Measurements from ENCODE around the gene SAMD7.

SAMD7 gene

DNA sequence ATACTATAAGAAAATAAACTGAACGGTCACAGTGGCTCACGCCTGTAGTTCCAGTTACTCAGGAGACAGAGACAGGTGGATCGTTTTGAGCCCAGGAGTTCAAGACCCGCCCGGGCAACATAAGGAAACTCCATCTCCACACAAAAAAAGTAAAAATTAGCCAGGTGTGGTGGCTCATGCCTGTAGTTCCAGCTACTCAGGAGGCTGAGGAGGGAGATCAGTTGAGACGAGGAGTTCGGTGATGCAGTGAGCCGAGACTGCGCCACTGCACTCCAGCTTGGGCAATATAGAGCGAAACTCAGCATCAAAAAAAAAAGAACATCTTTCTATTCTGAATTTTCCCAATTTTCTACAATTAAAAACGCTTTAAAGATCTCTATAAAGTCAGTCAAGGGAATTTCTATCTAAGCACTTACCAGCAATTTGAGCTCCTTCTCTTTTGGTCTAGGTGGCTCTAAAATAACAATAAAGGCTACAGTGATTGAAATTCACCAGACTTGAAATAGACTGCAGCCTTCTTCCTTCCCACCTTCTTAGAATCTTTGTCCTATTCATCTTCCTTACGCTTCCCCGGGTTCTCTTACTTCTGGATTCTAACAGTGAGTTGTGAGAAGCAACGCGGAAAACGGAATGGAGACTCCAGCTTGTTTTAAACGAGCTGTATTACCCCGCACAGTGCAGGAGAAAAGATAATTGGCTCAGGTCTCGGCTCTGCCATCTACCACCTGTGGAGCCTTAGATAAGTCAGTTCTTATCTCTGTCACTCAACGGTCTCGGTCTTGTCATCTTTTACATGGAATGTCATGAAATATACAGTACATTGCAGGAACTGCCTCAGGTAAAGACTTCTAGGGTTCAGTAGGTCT lies 54.4 kb downstream of the SAMD7 start:
- Histone ChIP-seq H2AFZ (peak overlapping the region; percentile 96), H3K4me1 (peaks cover 11% of the 10 kb centered on the region), H3K27ac (peak overlapping the region; percentile 84), H3K36me3 (ENCODE audit: control insufficient read depth, insufficient read depth, low read length) (no peaks in the 10 kb centered on the region), H3K79me2 (peaks cover 26% of the 10 kb centered on the region), H3K4me2 (ENCODE audit: low read length) (peak overlapping the region; percentile 79), H3K9me3 (ENCODE audit: control insufficient read depth, low read length) (no peaks in the 10 kb centered on the region), H3K4me3 (ENCODE audit: low read depth, low read length) (peak overlapping the region; percentile 86), H3K9ac (peak overlapping the region; percentile 68), H3K27me3 (ENCODE audit: control insufficient read depth, insufficient read depth, low read length) (no peaks in the 10 kb centered on the region)
- TF ChIP-seq, protein P1, sequence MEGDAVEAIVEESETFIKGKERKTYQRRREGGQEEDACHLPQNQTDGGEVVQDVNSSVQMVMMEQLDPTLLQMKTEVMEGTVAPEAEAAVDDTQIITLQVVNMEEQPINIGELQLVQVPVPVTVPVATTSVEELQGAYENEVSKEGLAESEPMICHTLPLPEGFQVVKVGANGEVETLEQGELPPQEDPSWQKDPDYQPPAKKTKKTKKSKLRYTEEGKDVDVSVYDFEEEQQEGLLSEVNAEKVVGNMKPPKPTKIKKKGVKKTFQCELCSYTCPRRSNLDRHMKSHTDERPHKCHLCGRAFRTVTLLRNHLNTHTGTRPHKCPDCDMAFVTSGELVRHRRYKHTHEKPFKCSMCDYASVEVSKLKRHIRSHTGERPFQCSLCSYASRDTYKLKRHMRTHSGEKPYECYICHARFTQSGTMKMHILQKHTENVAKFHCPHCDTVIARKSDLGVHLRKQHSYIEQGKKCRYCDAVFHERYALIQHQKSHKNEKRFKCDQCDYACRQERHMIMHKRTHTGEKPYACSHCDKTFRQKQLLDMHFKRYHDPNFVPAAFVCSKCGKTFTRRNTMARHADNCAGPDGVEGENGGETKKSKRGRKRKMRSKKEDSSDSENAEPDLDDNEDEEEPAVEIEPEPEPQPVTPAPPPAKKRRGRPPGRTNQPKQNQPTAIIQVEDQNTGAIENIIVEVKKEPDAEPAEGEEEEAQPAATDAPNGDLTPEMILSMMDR (IDR thresholded peaks at IDR 0.05): no peak

DNA sequence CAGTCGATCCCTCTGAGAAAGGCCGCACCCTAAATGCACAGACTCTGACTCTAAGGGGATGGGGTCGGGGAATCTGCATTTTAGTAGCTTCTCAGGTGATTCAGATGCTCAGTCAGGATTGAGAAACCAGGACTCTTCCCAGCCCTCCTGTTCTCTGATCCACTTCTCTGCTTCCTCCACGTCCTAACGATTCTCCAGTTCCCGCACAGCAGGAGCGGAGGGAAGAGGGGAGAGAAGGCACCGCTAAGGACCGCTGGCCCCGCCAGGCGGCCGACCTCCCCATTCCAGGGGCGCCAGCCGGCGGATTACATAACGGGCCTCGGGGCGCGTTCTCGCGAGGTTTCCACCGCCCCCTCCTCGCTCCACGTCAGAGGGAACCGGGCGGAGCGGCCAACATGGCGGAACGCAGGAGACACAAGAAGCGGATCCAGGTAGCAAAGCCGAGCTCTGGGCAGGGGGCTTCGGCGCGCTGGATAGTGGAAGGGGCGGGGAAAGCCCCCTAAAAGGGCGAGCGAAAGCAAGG lies 55.1 kb downstream of the SAMD7 start, which contains the start of gene SEC62:
Gene SEC62, plus strand, starts transcription at position 380 of the 523 bp plus-strand sequence. Its CDS starts 16 bp downstream, at position 396.
- Histone ChIP-seq H2AFZ (peak within 1 kb of the TSS; percentile 96), H3K36me3 (ENCODE audit: control insufficient read depth, insufficient read depth, low read length) (no peaks in the 10 kb centered on the region), H3K27me3 (ENCODE audit: control insufficient read depth, insufficient read depth, low read length) (no peaks in the 10 kb centered on the region), H3K4me3 (ENCODE audit: low read depth, low read length) (peak within 1 kb of the TSS; percentile 86), H3K4me1 (peaks cover 11% of the 10 kb centered on the region), H3K4me2 (ENCODE audit: low read length) (peak within 1 kb of the TSS; percentile 79), H3K9me3 (ENCODE audit: control insufficient read depth, low read length) (no peaks in the 10 kb centered on the region), H3K79me2 (peaks cover 30% of the 10 kb centered on the region), H3K27ac (peak within 1 kb of the TSS; percentile 84), H3K9ac (peak within 1 kb of the TSS; percentile 68)
- TF ChIP-seq, protein P1 (IDR thresholded peaks at IDR 0.05): peak; percentile 65

DNA sequence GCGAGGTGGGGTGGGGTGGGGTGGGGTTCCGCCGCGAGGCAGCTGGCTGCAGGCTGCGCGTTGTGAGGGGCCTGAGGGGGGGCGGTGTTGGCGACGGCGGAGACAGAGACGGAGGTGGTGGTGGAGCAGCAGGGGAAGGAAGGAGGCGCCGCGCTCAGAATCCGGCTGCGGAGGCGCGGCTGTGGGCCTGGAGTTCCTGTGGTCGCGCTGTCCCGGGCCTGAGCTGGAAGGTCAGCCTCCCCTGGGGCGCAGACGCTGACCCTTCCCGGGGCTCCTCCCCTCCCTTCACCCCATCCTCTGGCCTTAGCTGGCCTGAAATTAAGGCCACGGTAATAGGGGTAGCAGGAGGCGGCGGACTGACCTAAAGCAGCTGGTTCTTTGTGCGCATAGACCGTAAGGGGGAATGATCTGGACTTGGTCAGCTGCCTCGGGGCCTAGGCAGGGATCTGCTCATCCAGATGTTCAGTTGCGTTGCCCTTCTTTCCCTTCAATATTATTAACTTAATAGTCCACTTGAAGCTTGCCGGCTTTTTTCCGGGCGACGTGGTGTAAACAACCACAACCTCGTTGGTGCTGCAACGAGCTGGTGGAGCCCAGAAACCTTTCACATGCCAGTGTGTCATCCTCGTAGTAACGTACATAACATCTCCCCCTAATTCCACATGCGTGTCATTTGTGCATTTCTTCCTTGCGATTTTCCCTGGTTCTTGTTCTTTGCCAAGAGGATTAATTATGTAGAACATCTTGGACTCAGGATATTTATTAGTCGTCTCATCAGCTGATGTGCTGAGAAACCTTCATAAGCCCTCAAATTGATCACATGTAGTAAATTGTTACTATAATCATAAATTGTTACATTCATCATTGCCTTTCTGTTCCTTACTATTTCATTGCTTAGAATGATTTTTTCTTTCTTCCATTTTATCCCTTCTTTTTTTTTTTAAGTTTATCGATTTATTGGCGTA lies 55.9 kb downstream of the SAMD7 start:
- H3K79me2 ChIP-seq: peaks cover 33% of the 10 kb centered on the region
- peak overlapping the region; percentile 84 for H3K27ac ChIP-seq
- TF ChIP-seq, protein P1 (IDR thresholded peaks at IDR 0.05): no peak
- no peaks in the 10 kb centered on the region for H3K9me3 ChIP-seq (ENCODE audit: control insufficient read depth, low read length)
- peak overlapping the region; percentile 67 for H3K9ac ChIP-seq
- peak overlapping the region; percentile 96 for H2AFZ ChIP-seq
- H3K27me3 ChIP-seq (ENCODE audit: control insufficient read depth, insufficient read depth, low read length): no peaks in the 10 kb centered on the region
- peaks cover 11% of the 10 kb centered on the region for H3K4me1 ChIP-seq
- peak overlapping the region; percentile 79 for H3K4me2 ChIP-seq (ENCODE audit: low read length)
- no peaks in the 10 kb centered on the region for H3K36me3 ChIP-seq (ENCODE audit: control insufficient read depth, insufficient read depth, low read length)
- peak overlapping the region; percentile 86 for H3K4me3 ChIP-seq (ENCODE audit: low read depth, low read length)

DNA sequence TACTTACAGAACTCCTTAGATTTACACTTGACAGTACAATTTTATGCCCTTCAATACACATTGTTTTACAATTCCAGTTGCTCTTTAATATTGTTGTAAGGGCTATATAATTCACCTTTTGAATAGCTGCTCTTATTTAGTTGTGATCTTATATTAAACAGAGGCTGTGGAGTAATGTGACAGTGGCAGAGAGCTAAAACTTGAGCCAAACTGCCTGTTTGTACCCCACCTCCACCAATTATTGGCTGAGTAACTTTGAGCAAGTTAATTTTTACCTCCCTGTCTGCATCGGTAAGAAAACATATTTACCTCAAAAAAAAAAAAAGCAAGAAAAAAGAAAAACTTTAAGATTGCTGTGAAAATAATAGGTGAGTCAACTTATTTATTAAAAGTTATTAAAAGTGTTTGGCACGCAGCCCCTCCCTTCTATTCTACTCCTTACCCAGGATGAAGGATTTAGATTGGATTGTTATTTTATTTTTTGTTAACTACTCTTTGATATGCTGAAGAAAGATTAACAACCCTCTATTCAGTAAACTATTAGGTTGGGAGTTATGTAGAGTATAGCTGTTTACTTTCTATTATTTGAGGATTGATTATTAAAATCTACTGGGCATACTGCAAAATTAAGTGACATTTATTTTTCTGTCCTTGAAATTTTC lies 57.0 kb downstream of the SAMD7 start:
- H3K9me3 ChIP-seq (ENCODE audit: control insufficient read depth, low read length): no peaks in the 10 kb centered on the region

More for the DNA sequence above, 57.0 kb downstream of the SAMD7 start:
- H2AFZ ChIP-seq: no peak overlapping the region
- H3K4me2 ChIP-seq (ENCODE audit: low read length): peak overlapping the region; percentile 21
- H3K36me3 ChIP-seq (ENCODE audit: control insufficient read depth, insufficient read depth, low read length): no peaks in the 10 kb centered on the region
- H3K27ac ChIP-seq: no peak overlapping the region
- no peaks in the 10 kb centered on the region for H3K27me3 ChIP-seq (ENCODE audit: control insufficient read depth, insufficient read depth, low read length)
- H3K4me1 ChIP-seq: peaks cover 11% of the 10 kb centered on the region
- H3K9ac ChIP-seq: no peak overlapping the region
- no peak overlapping the region for H3K4me3 ChIP-seq (ENCODE audit: low read depth, low read length)
- H3K79me2 ChIP-seq: peaks cover 33% of the 10 kb centered on the region
- TF ChIP-seq, protein P1 (IDR thresholded peaks at IDR 0.05): no peak
